Parathyroid adenoma (tissue), 2 donors: ENCODE measurements around the gene HDAC4.

Source experiments
- H2AFZ ChIP-seq: fragments of 300-600 bp; sonication (generic); one replicate; pipeline ENCODE4 v1.7.0; 2017; ENCODE audit warnings: antibody characterized with exemption, mild to moderate bottlenecking
- H3K27ac ChIP-seq: fragments of 300-600 bp; sonication (generic); one replicate; pipeline ENCODE4 v1.7.0; 2017
- H3K27me3 ChIP-seq: fragments of 300-600 bp; sonication (generic); one replicate; pipeline ENCODE4 v1.7.0; 2017; ENCODE audit warnings: low read length; ENCODE audit not compliant: control insufficient read depth, insufficient read depth
- H3K36me3 ChIP-seq: fragments of 300-600 bp; sonication (generic); one replicate; pipeline ENCODE4 v1.7.0; 2017; ENCODE audit warnings: low read length; ENCODE audit not compliant: control insufficient read depth, insufficient read depth
- H3K4me1 ChIP-seq: fragments of 300-600 bp; sonication (generic); one replicate; pipeline ENCODE4 v1.7.0; 2017; ENCODE audit warnings: control low read depth
- H3K4me2 ChIP-seq: fragments of 300-600 bp; sonication (generic); one replicate; pipeline ENCODE4 v1.7.0; 2017; ENCODE audit warnings: low read length
- H3K4me3 ChIP-seq: fragments of 300-600 bp; sonication (generic); one replicate; pipeline ENCODE4 v1.7.0; 2017; ENCODE audit warnings: low read depth, low read length
- H3K79me2 ChIP-seq: fragments of 300-600 bp; sonication (generic); one replicate; pipeline ENCODE4 v1.7.0; 2017; ENCODE audit warnings: control low read depth
- H3K9ac ChIP-seq: fragments of 300-600 bp; sonication (generic); one replicate; pipeline ENCODE4 v1.7.0; 2017; ENCODE audit warnings: mild to moderate bottlenecking
- H3K9me3 ChIP-seq: fragments of 300-600 bp; sonication (generic); one replicate; pipeline ENCODE4 v1.7.0; 2017; ENCODE audit warnings: low read length; ENCODE audit not compliant: control insufficient read depth
- TF ChIP-seq, protein P1 (sequence below): fragments of 300-600 bp; sonication (generic); IDR thresholded peaks from one replicate; pipeline ENCODE4 v1.7.0; 2017; ENCODE audit warnings: antibody characterized with exemption, mild to moderate bottlenecking
- donor health status: primary hyperparathyroidism.

Gene HDAC4

DNA sequence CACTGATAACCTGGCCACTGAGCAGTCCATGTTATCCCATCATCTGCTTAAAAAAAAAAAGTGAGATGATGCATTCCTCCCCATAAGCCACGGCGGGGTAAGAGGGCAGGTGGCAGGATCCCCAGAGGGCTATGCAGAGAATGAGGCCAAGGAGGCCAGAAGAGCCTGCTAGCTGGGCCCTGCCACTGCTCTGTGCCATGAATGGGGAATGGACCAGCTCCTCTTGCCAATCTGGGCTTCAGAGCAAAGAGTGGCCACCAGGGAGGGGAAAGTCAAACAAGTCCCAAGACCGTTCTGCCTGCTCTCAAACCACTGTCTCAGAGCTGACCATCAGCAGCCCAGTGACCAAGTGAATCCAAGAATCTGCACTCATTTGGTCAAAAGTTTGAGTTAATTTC lies 350.6 kb downstream of the HDAC4 start:
- Histone ChIP-seq H2AFZ (no peak overlapping the region), H3K4me1 (no peaks in the 10 kb centered on the region), H3K36me3 (no peaks in the 10 kb centered on the region), H3K4me3 (no peak overlapping the region), H3K27me3 (no peaks in the 10 kb centered on the region), H3K27ac (no peak overlapping the region), H3K9me3 (no peaks in the 10 kb centered on the region), H3K79me2 (no peaks in the 10 kb centered on the region), H3K4me2 (no peak overlapping the region), H3K9ac (no peak overlapping the region)
- TF ChIP-seq, protein P1, sequence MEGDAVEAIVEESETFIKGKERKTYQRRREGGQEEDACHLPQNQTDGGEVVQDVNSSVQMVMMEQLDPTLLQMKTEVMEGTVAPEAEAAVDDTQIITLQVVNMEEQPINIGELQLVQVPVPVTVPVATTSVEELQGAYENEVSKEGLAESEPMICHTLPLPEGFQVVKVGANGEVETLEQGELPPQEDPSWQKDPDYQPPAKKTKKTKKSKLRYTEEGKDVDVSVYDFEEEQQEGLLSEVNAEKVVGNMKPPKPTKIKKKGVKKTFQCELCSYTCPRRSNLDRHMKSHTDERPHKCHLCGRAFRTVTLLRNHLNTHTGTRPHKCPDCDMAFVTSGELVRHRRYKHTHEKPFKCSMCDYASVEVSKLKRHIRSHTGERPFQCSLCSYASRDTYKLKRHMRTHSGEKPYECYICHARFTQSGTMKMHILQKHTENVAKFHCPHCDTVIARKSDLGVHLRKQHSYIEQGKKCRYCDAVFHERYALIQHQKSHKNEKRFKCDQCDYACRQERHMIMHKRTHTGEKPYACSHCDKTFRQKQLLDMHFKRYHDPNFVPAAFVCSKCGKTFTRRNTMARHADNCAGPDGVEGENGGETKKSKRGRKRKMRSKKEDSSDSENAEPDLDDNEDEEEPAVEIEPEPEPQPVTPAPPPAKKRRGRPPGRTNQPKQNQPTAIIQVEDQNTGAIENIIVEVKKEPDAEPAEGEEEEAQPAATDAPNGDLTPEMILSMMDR: no peak

DNA sequence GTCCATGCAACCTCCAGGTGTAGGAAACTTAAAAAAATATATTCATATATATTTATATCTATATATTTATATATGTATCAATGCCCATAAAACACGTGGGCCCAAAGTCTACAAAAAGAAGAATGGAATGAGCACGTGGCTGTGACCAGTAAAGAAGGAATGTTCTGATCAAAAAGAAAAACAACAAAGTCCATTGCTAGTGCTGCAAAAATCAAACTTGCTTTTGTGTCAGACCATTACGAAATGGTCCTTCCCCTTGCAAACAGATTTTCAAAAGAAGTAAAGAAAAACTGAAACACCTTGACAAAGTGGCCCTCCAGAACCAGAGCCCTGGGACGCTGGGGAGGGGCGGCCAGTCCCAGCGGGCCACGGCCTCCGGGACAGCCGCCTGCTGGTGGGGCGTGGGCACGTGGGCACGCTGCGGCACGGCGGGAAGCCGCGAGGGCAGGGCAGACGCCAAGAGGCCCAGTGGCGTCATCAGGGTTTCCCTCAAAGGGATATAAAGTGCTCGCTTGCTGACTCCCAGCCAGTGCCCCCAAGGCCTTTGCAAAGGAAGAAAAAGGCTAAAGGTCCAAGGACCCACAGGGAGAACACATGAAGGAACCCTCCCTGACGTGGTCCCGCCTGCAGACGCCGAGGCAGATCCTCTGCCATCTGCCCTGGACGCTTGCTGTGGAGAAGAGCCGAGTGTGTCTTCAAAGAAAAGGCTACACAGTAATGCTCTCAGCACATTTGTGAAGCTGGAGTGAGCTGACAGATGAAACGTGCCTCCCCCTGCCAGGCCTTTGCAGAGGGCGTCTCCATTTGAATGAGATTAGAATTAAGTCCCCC lies 351.2 kb downstream of the HDAC4 start:
- H3K9ac ChIP-seq: no peak overlapping the region
- H3K27me3 ChIP-seq: no peaks in the 10 kb centered on the region
- no peaks in the 10 kb centered on the region for H3K4me1 ChIP-seq
- TF ChIP-seq, protein P1: no peak
- H2AFZ ChIP-seq: no peak overlapping the region
- H3K79me2 ChIP-seq: no peaks in the 10 kb centered on the region
- no peak overlapping the region for H3K4me2 ChIP-seq
- no peaks in the 10 kb centered on the region for H3K9me3 ChIP-seq
- no peaks in the 10 kb centered on the region for H3K36me3 ChIP-seq
- H3K4me3 ChIP-seq: no peak overlapping the region
- no peak overlapping the region for H3K27ac ChIP-seq

DNA sequence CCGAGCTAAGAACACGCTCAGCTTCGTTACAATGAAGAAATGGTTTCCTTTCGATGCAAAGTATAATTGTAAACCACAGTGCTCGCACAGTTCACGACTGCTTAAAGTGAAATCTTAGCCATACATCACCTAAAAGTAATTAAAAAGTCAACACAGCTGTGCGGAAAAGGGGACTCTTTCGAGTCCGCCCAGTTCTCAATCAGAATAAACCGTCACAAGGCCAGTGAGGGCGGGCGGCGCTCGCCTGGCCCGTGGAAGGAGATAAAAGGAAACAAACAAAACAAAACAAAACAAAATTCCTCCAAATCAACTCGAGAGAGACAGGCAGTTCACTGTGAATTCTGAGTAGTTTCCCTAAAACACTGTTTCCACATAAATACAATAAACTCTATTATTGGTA lies 352.1 kb downstream of the HDAC4 start:
- no peaks in the 10 kb centered on the region for H3K9me3 ChIP-seq
- H3K79me2 ChIP-seq: no peaks in the 10 kb centered on the region
- no peaks in the 10 kb centered on the region for H3K36me3 ChIP-seq
- H3K9ac ChIP-seq: no peak overlapping the region
- no peaks in the 10 kb centered on the region for H3K27me3 ChIP-seq
- TF ChIP-seq, protein P1: no peak
- no peak overlapping the region for H3K27ac ChIP-seq
- no peak overlapping the region for H2AFZ ChIP-seq
- H3K4me1 ChIP-seq: no peaks in the 10 kb centered on the region
- H3K4me3 ChIP-seq: no peak overlapping the region
- no peak overlapping the region for H3K4me2 ChIP-seq

DNA sequence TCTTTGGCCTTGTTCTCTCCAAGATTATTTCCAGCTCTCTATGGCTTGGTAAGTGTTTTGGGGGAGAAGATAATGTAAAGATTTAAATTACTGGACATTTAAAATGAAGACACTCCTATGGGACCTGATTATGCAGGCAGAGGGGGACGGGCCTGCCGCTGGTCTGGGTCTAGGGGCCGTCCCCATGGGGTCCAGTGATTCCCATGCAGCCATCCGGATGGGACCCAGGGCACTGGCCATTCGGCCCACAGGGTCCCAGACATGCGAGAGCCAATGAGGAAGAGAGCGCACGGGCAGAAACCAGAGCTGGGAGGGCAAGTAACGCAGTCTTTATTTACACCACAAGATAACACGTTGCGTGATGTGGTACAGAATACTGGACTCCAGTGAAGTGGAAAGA lies 353.0 kb downstream of the HDAC4 start:
- no peak overlapping the region for H3K4me2 ChIP-seq
- H3K36me3 ChIP-seq: no peaks in the 10 kb centered on the region
- H3K4me3 ChIP-seq: no peak overlapping the region
- no peak overlapping the region for H3K9ac ChIP-seq
- H3K9me3 ChIP-seq: no peaks in the 10 kb centered on the region
- H2AFZ ChIP-seq: no peak overlapping the region
- TF ChIP-seq, protein P1: no peak
- no peaks in the 10 kb centered on the region for H3K4me1 ChIP-seq
- H3K27ac ChIP-seq: no peak overlapping the region
- no peaks in the 10 kb centered on the region for H3K79me2 ChIP-seq
- H3K27me3 ChIP-seq: no peaks in the 10 kb centered on the region

DNA sequence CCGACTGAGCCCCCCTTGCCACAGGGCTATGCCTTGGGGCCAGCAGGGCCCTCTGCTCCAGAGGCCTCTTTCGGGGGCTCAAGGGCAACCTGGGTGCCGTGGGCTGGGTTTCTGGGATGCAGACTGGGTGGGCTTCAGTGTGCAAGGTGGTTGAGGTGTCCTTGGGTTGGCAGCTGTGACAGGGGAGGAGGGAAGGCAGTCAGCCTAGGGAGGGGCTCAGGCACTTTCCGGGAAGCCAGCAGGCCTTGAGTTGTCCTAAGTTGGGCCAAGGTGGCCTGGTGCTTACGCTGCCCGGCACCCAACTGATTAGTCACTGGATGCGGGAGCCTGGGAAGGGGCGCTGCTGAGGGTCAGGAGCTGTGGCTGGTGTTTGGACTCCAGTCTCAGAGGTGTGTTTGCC lies 353.4 kb downstream of the HDAC4 start:
- no peak overlapping the region for H2AFZ ChIP-seq
- H3K27me3 ChIP-seq: no peaks in the 10 kb centered on the region
- H3K9ac ChIP-seq: no peak overlapping the region
- H3K36me3 ChIP-seq: no peaks in the 10 kb centered on the region
- no peaks in the 10 kb centered on the region for H3K9me3 ChIP-seq
- no peaks in the 10 kb centered on the region for H3K79me2 ChIP-seq
- H3K4me2 ChIP-seq: no peak overlapping the region
- no peak overlapping the region for H3K27ac ChIP-seq
- TF ChIP-seq, protein P1: no peak
- H3K4me3 ChIP-seq: no peak overlapping the region
- no peaks in the 10 kb centered on the region for H3K4me1 ChIP-seq
